Measurements from ENCODE around the gene STUB1.

GRCh38 chr16:631808-632358, 48.3 kb upstream of the STUB1 start:
- TF ChIP-seq MYC (IDR thresholded peaks at IDR 0.05; ENCODE audit: low read depth, low read length): no peak
- no peak for TF ChIP-seq CTCF (IDR thresholded peaks at IDR 0.05; ENCODE audit: low read depth, low read length)

All from NB4 (cell line).